Neural cell (in vitro differentiated cells): ENCODE data around the gene PNMA8C. TPM values are rescaled to one million over a fixed set of nuclear protein-coding genes. Genes with fewer than 3 reads are reported as not detected.

Source experiments
- H2AFZ ChIP-seq: fragments of 200-600, 300-800 bp; sonication (generic), shearing (Covaris generic); 2 replicates; pipeline ENCODE4 v1.6.0; 2014; ENCODE audit warnings: low read depth, mild to moderate bottlenecking, antibody characterized with exemption, low read length, moderate library complexity
- H3F3A ChIP-seq: fragments of 200-600 bp; shearing (Covaris generic); 2 replicates; pipeline ENCODE4 v1.6.1; 2016; ENCODE audit warnings: mild to moderate bottlenecking, moderate library complexity, mixed read lengths, antibody characterized with exemption, low read length; ENCODE audit not compliant: insufficient read depth, poor library complexity, severe bottlenecking
- H3K27ac ChIP-seq: fragments of 200-600, 300-800 bp; sonication (generic), shearing (Covaris generic); 2 replicates; pipeline ENCODE4 v1.5.1; 2014; ENCODE audit warnings: mild to moderate bottlenecking, low read length, moderate library complexity
- H3K27me3 ChIP-seq: fragments of 300-800, 200-600 bp; sonication (generic), shearing (Covaris generic); 2 replicates; pipeline ENCODE4 v1.6.0; 2014; ENCODE audit warnings: mild to moderate bottlenecking, low read depth, low read length, moderate library complexity; ENCODE audit not compliant: insufficient read depth
- H3K36me3 ChIP-seq: fragments of 300-800, 200-600 bp; sonication (generic), shearing (Covaris generic); 2 replicates; pipeline ENCODE4 v1.5.1; 2014; ENCODE audit warnings: mild to moderate bottlenecking, antibody characterized with exemption, low read length, moderate library complexity; ENCODE audit not compliant: insufficient read depth
- H3K4me2 ChIP-seq: fragments of 300-800, 200-600 bp; sonication (generic), shearing (Covaris generic); 2 replicates; pipeline ENCODE4 v1.6.0; 2014; ENCODE audit warnings: mild to moderate bottlenecking, low read length
- H3K4me3 ChIP-seq: fragments of 300-800, 200-600 bp; sonication (generic), shearing (Covaris generic); 2 replicates; pipeline ENCODE4 v1.5.1; 2014; ENCODE audit warnings: mild to moderate bottlenecking, low read length, moderate library complexity
- H3K79me2 ChIP-seq: fragments of 200-600 bp; shearing (Covaris generic); replicated peaks from 2 replicates; pipeline ENCODE4 v1.6.0; 2014; ENCODE audit warnings: mild to moderate bottlenecking, low read length, moderate library complexity; ENCODE audit not compliant: insufficient read depth
- H3K9ac ChIP-seq: fragments of 300-800, 200-600 bp; sonication (generic), shearing (Covaris generic); 2 replicates; pipeline ENCODE4 v1.6.1; 2016; ENCODE audit warnings: mild to moderate bottlenecking, low read length, mixed read lengths
- H3K9me2 ChIP-seq: fragments of 200-600 bp; shearing (Covaris generic); 2 replicates; pipeline ENCODE4 v1.6.1; 2016; ENCODE audit warnings: mild to moderate bottlenecking, low read length, mixed read lengths; ENCODE audit not compliant: insufficient read depth
- H3K9me3 ChIP-seq: fragments of 200-600, 300-800 bp; sonication (generic), shearing (Covaris generic); 2 replicates; pipeline ENCODE4 v1.6.1; 2016; ENCODE audit warnings: mild to moderate bottlenecking, mixed run types, low read length, moderate library complexity, mixed read lengths
- H4K20me1 ChIP-seq: fragments of 200-600 bp; shearing (Covaris generic); 2 replicates; pipeline ENCODE4 v1.6.1; 2016; ENCODE audit warnings: mild to moderate bottlenecking, mixed run types; ENCODE audit not compliant: insufficient read depth
- EP300 ChIP-seq: fragments of 450-650 bp; conservative IDR thresholded peaks from 2 replicates; pipeline ENCODE4 v1.6.1; 2014; ENCODE audit warnings: antibody characterized with exemption, mild to moderate bottlenecking, moderate library complexity; ENCODE audit not compliant: poor library complexity, severe bottlenecking
- EZH2 ChIP-seq: fragments of 200-600, 300-800 bp; shearing (Covaris generic), sonication (generic); IDR thresholded peaks from 2 replicates; pipeline ENCODE4 v1.6.1; 2014; ENCODE audit warnings: antibody characterized with exemption, low read length, borderline replicate concordance, mild to moderate bottlenecking; ENCODE audit not compliant: insufficient read depth, poor library complexity, severe bottlenecking
- MXI1 ChIP-seq: fragments of 450-650 bp; conservative IDR thresholded peaks from 2 replicates; pipeline ENCODE4 v1.6.1; 2014; ENCODE audit warnings: antibody characterized with exemption, mild to moderate bottlenecking; ENCODE audit not compliant: poor library complexity, severe bottlenecking
- POLR2AphosphoS5 ChIP-seq: IDR thresholded peaks from 2 replicates; pipeline ENCODE4 v1.6.1; 2012
- RAD21 ChIP-seq: fragments of 450-650 bp; conservative IDR thresholded peaks from 2 replicates; pipeline ENCODE4 v1.6.1; 2014; ENCODE audit warnings: antibody characterized with exemption, mild to moderate bottlenecking, moderate library complexity
- SMC3 ChIP-seq: fragments of 450-650 bp; conservative IDR thresholded peaks from 2 replicates; pipeline ENCODE4 v1.6.1; 2014; ENCODE audit warnings: antibody characterized with exemption, mild to moderate bottlenecking, moderate library complexity; ENCODE audit not compliant: poor library complexity
- TAF1 ChIP-seq: IDR thresholded peaks from 2 replicates; pipeline ENCODE4 v1.6.1; 2012; ENCODE audit warnings: low read depth
- polyA plus RNA-seq: library from polyadenylated mRNA; depleted of rRNA; stranded (reverse); fragments of >200 nt; gene quantifications from 2 replicates; pipeline ENCODE4 v1.2.3, GENCODE V29; 2014
- TF ChIP-seq, protein P1 (sequence below): IDR thresholded peaks from 2 replicates; pipeline ENCODE4 v1.6.1; 2012; ENCODE audit warnings: borderline replicate concordance
- TF ChIP-seq, protein P2 (sequence below): fragments of 450-650 bp; IDR thresholded peaks from 2 replicates; pipeline ENCODE4 v1.5.1; 2014; ENCODE audit warnings: antibody characterized with exemption, mild to moderate bottlenecking, moderate library complexity; ENCODE audit not compliant: poor library complexity, severe bottlenecking

The PNMA8C gene
- polyA plus RNA-seq, 1 donor from 2014 or later: 17.2 TPM

DNA sequence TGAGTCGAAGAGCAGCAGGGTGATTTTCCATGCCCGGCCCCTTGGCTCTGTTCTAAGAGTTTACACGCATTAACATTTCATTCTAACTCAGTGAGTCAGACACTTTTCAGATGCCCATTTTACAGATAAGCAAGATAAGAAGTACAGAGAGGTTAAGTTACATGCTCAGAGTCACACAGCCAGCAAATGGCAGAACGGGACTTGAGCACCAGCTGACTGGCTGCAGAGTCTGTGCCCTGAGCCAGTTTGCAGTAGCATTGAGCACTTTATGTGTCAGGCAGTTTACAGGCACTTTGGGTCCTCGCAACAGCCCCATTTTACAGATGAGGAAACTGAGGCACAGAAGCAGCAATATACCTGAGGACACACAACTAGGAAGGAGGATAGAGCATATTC lies 34.3 kb downstream of the PNMA8C start:
- no peak for TF ChIP-seq RAD21
- no peak for TF ChIP-seq SMC3
- TF ChIP-seq POLR2AphosphoS5: no peak
- TF ChIP-seq TAF1: no peak
- TF ChIP-seq, protein P1, sequence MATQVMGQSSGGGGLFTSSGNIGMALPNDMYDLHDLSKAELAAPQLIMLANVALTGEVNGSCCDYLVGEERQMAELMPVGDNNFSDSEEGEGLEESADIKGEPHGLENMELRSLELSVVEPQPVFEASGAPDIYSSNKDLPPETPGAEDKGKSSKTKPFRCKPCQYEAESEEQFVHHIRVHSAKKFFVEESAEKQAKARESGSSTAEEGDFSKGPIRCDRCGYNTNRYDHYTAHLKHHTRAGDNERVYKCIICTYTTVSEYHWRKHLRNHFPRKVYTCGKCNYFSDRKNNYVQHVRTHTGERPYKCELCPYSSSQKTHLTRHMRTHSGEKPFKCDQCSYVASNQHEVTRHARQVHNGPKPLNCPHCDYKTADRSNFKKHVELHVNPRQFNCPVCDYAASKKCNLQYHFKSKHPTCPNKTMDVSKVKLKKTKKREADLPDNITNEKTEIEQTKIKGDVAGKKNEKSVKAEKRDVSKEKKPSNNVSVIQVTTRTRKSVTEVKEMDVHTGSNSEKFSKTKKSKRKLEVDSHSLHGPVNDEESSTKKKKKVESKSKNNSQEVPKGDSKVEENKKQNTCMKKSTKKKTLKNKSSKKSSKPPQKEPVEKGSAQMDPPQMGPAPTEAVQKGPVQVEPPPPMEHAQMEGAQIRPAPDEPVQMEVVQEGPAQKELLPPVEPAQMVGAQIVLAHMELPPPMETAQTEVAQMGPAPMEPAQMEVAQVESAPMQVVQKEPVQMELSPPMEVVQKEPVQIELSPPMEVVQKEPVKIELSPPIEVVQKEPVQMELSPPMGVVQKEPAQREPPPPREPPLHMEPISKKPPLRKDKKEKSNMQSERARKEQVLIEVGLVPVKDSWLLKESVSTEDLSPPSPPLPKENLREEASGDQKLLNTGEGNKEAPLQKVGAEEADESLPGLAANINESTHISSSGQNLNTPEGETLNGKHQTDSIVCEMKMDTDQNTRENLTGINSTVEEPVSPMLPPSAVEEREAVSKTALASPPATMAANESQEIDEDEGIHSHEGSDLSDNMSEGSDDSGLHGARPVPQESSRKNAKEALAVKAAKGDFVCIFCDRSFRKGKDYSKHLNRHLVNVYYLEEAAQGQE: no peak
- TF ChIP-seq, protein P2, sequence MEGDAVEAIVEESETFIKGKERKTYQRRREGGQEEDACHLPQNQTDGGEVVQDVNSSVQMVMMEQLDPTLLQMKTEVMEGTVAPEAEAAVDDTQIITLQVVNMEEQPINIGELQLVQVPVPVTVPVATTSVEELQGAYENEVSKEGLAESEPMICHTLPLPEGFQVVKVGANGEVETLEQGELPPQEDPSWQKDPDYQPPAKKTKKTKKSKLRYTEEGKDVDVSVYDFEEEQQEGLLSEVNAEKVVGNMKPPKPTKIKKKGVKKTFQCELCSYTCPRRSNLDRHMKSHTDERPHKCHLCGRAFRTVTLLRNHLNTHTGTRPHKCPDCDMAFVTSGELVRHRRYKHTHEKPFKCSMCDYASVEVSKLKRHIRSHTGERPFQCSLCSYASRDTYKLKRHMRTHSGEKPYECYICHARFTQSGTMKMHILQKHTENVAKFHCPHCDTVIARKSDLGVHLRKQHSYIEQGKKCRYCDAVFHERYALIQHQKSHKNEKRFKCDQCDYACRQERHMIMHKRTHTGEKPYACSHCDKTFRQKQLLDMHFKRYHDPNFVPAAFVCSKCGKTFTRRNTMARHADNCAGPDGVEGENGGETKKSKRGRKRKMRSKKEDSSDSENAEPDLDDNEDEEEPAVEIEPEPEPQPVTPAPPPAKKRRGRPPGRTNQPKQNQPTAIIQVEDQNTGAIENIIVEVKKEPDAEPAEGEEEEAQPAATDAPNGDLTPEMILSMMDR: no peak
- TF ChIP-seq EP300: no peak
- no peak for TF ChIP-seq MXI1
- no peak for TF ChIP-seq EZH2
- H3K4me3 ChIP-seq: no peak overlapping the region
- H3K27me3 ChIP-seq: no peaks in the 10 kb centered on the region
- no peak overlapping the region for H3K27ac ChIP-seq
- H3K79me2 ChIP-seq: no peaks in the 10 kb centered on the region
- no peak overlapping the region for H3K9ac ChIP-seq
- H3F3A ChIP-seq: no peaks in the 10 kb centered on the region
- peaks cover 4% of the 10 kb centered on the region for H3K36me3 ChIP-seq
- H2AFZ ChIP-seq: no peak overlapping the region
- no peak overlapping the region for H3K4me2 ChIP-seq
- no peaks in the 10 kb centered on the region for H4K20me1 ChIP-seq
- no peaks in the 10 kb centered on the region for H3K9me2 ChIP-seq
- H3K9me3 ChIP-seq: no peaks in the 10 kb centered on the region

DNA sequence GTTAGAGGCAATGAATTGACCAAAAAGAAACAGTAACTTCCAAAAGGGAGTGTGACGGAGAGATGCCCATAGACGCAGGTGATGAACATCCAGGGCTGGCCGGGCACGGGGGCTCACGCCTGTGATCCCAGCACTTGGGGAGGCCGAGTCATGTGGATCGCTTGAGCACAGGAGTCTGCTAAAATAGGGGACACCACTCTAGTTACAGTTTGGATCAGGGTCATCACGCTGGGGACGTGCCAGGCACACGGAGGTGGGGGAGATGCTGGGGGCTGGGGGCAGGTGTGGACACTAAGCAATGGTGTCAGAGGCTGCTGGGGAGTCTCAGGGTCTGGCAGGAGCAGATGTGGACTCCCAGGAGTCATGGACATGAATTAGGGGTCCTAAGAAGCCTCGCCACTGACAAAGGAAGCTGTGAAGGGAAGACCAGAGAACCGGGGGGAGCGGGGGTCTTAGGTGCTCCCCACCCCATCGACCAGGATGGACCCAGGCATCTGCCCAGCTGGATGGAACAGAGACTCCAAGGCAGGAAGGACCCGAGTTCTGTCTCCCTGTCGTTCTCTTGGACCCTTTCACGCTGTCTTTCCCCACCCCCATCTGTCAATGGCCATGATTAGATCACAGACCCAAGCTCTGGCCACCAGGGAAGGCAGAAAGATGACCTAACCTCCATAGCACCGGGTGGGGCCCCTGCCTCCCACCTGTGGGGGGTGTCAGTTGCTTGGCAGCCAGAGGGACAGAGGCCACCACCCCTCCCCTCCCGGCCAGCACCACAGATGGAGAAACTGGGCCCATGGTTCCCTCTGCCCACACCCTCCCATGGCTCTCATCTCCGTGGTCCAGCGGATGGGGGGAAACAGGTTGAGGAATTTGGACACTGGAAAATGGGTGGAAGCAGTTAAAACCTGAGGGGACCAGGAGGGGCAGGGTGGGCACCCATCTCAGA lies 35.0 kb downstream of the PNMA8C start:
- no peak for TF ChIP-seq MXI1
- TF ChIP-seq EZH2: no peak
- TF ChIP-seq EP300: no peak
- no peak for TF ChIP-seq SMC3
- TF ChIP-seq, protein P1: no peak
- H3K4me2 ChIP-seq: no peak overlapping the region
- H3K9me2 ChIP-seq: no peaks in the 10 kb centered on the region
- H3F3A ChIP-seq: no peaks in the 10 kb centered on the region
- no peak overlapping the region for H3K27ac ChIP-seq
- H3K9me3 ChIP-seq: no peaks in the 10 kb centered on the region
- no peak overlapping the region for H3K4me3 ChIP-seq
- H3K36me3 ChIP-seq: peaks cover 4% of the 10 kb centered on the region
- H4K20me1 ChIP-seq: no peaks in the 10 kb centered on the region
- no peaks in the 10 kb centered on the region for H3K79me2 ChIP-seq
- no peaks in the 10 kb centered on the region for H3K27me3 ChIP-seq
- H2AFZ ChIP-seq: no peak overlapping the region
- no peak overlapping the region for H3K9ac ChIP-seq
